Stimulated activated CD4-positive, alpha-beta T cell treated with anti-CD3 and anti-CD28 coated beads, Interleukin-12 subunit alpha, Interleukin-12 subunit beta, amount 100 ng/mL, for 4 hours (primary cell): Measurements from ENCODE around the gene OXCT2.
A peak's percentile ranks its signal among the peaks of the same experiment; 100 is the strongest.
"Not testable (repeated sequence)": the region's sequence is repeated elsewhere in the genome, so short reads cannot be mapped to it uniquely, and the experiment has no call there.

ENCODE experiments used
- DNase-seq: peaks from one replicate; pipeline ENCODE4 v3.0.0-alpha.2; 2020

The OXCT2 gene

GRCh38 chr1:39787108-39787375, 15.9 kb upstream of the OXCT2 start:
- not testable (repeated sequence) for DNase-seq

- DNase-seq, result not testable (repeated sequence)
Observed at GRCh38 chr1:39786303-39787107, 15.4 kb upstream of the OXCT2 start.

GRCh38 chr1:39782685-39783084, 11.5 kb upstream of the OXCT2 start:
- DNase-seq, result not testable (repeated sequence)

GRCh38 chr1:39782103-39782502, 11.0 kb upstream of the OXCT2 start:
- DNase-seq, result no peak

GRCh38 chr1:39781349-39781715, 10.2 kb upstream of the OXCT2 start:
- DNase-seq, result no peak

GRCh38 chr1:39779821-39780220, 8.7 kb upstream of the OXCT2 start:
- no peak for DNase-seq

GRCh38 chr1:39779137-39779536, 8.0 kb upstream of the OXCT2 start:
- no peak for DNase-seq

- DNase-seq, result not testable (repeated sequence)
Observed at GRCh38 chr1:39778463-39779099, 7.4 kb upstream of the OXCT2 start.

- DNase-seq, result not testable (repeated sequence)
Observed at GRCh38 chr1:39777896-39778295, 6.7 kb upstream of the OXCT2 start.

GRCh38 chr1:39777306-39777705, 6.2 kb upstream of the OXCT2 start:
- DNase-seq, result no peak

- no peak for DNase-seq
Observed at GRCh38 chr1:39776886-39777285, 5.7 kb upstream of the OXCT2 start.

- DNase-seq, result no peak
Observed at GRCh38 chr1:39776400-39776713, 5.2 kb upstream of the OXCT2 start.

- not testable (repeated sequence) for DNase-seq
Observed at GRCh38 chr1:39775676-39776399, 4.7 kb upstream of the OXCT2 start.

- DNase-seq, result not testable (repeated sequence)
Observed at GRCh38 chr1:39775141-39775540, 4.0 kb upstream of the OXCT2 start.

GRCh38 chr1:39773369-39773979, 2.3 kb upstream of the OXCT2 start:
- DNase-seq, result not testable (repeated sequence)

- peak; percentile 30 for DNase-seq
Observed at GRCh38 chr1:39770100-39771021, 787 bp downstream of the OXCT2 start.

- DNase-seq, result not testable (repeated sequence)
Observed at GRCh38 chr1:39769502-39769901, 1.6 kb downstream of the OXCT2 start.

- DNase-seq, result not testable (repeated sequence)
Observed at GRCh38 chr1:39766466-39766865, 4.7 kb downstream of the OXCT2 start.

- not testable (repeated sequence) for DNase-seq
Observed at GRCh38 chr1:39764512-39764911, 6.6 kb downstream of the OXCT2 start.

GRCh38 chr1:39763619-39764374, 7.4 kb downstream of the OXCT2 start:
- not testable (repeated sequence) for DNase-seq
